DOHH2 (cell line): ENCODE data around the gene DNAAF5.

ENCODE experiments used
- H3F3A ChIP-seq: fragments of 200-600 bp; sonication (generic), shearing (Covaris generic); 2 replicates; pipeline ENCODE4 v1.6.0; 2016; ENCODE audit warnings: antibody characterized with exemption, mild to moderate bottlenecking; ENCODE audit not compliant: control insufficient read depth, insufficient read depth
- H3K27ac ChIP-seq: fragments of 200-600 bp; sonication (generic); 2 replicates; pipeline ENCODE4 v1.5.1; 2014; ENCODE audit warnings: low read depth, mild to moderate bottlenecking, low read length, moderate library complexity
- H3K27me3 ChIP-seq: fragments of 200-600 bp; sonication (generic); 2 replicates; pipeline ENCODE4 v1.6.1; 2014; ENCODE audit warnings: mild to moderate bottlenecking, low read length, mixed read lengths; ENCODE audit not compliant: control insufficient read depth
- H3K36me3 ChIP-seq: fragments of 200-600 bp; sonication (generic); 2 replicates; pipeline ENCODE4 v1.6.1; 2014; ENCODE audit warnings: mild to moderate bottlenecking, low read length, moderate library complexity, mixed read lengths; ENCODE audit not compliant: control insufficient read depth
- H3K4me1 ChIP-seq: fragments of 200-600 bp; sonication (generic); 2 replicates; pipeline ENCODE4 v1.6.1; 2014; ENCODE audit warnings: mild to moderate bottlenecking, low read length, mixed read lengths; ENCODE audit not compliant: control insufficient read depth
- H3K4me2 ChIP-seq: fragments of 200-600 bp; sonication (generic); 2 replicates; pipeline ENCODE4 v1.6.0; 2014; ENCODE audit warnings: mild to moderate bottlenecking, low read length, moderate library complexity
- H3K4me3 ChIP-seq: fragments of 200-600 bp; sonication (generic); 2 replicates; pipeline ENCODE4 v1.5.1; 2014; ENCODE audit warnings: mild to moderate bottlenecking, low read length, mixed read lengths
- H3K79me2 ChIP-seq: fragments of 200-600 bp; sonication (generic); 2 replicates; pipeline ENCODE4 v1.6.1; 2014; ENCODE audit warnings: mild to moderate bottlenecking, low read length, mixed read lengths; ENCODE audit not compliant: control insufficient read depth
- H3K9me2 ChIP-seq: fragments of 200-600 bp; sonication (generic); replicated peaks from 2 replicates; pipeline ENCODE4 v1.6.1; 2014; ENCODE audit warnings: mild to moderate bottlenecking, low read length, mixed read lengths; ENCODE audit not compliant: control insufficient read depth
- H3K9me3 ChIP-seq: fragments of 200-600 bp; sonication (generic); 2 replicates; pipeline ENCODE4 v1.6.1; 2014; ENCODE audit warnings: antibody characterized with exemption, low read length, mixed read lengths; ENCODE audit not compliant: control insufficient read depth, insufficient read depth
- H4K20me1 ChIP-seq: fragments of 200-600 bp; sonication (generic); 2 replicates; pipeline ENCODE4 v1.6.0; 2014; ENCODE audit warnings: low read depth, mild to moderate bottlenecking, antibody characterized with exemption, low read length, moderate library complexity; ENCODE audit not compliant: control insufficient read depth, insufficient read depth
- EZH2phosphoT487 ChIP-seq: fragments of 200-600 bp; sonication (generic); IDR thresholded peaks from 2 replicates; pipeline ENCODE4 v1.6.1; 2017; ENCODE audit warnings: borderline replicate concordance, mild to moderate bottlenecking, antibody characterized with exemption, low read length, moderate library complexity, mixed read lengths
- TF ChIP-seq, protein P1 (sequence below): fragments of 200-600 bp; sonication (generic); IDR thresholded peaks from one replicate; pipeline ENCODE4 v1.5.1; 2014; ENCODE audit warnings: antibody characterized with exemption, mild to moderate bottlenecking, low read depth, low read length; ENCODE audit not compliant: poor library complexity, severe bottlenecking

DNAAF5 gene

DNA sequence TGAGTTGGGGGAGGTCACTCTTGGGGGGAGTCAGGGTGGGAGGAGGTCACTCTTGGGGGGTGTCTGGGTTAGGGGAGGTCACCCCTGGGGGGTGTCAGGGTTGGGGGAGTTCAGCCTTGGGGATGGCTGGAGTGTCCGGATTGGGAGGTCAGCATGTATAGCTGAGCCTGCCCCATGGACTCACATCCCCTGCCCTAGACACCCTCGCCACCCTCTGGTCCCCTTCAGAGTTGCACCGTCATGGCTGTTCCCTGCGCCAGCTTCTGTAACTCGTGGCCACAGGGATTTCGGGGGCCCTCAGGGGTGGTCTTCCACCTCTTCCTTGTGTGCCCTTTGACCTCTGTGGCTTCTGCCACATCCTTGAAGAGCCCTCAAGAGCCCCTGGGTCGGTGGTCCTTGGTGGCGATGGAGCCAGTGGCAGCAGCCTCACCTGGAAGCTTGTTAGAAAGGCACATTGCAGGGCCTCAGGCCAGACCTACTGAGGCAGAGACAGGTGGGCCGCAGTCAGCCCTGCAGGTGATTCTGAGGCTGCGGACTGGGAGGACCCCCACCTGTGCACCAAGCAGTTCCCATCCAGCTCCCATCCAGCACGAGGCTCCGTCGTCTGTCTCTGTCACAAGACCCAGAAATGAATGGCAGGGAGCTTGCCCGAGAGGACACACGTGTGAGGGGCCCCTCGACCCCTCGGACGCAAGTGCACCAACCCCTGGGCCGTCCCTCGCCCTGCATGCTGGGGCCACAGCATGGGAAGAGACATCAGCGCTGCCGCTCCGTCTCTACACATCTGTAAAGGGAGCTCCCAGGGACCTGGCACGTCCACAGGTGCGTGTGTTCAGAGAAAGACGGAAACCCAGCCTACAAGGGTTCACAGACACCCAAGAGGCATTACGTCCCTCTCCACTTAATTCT is 61.1 kb downstream of the DNAAF5 start:
- Histone ChIP-seq H4K20me1 (no peaks in the 10 kb centered on the region; the same call in 1 of the 2 replicates), H3K36me3 (peaks cover 55% of the 10 kb centered on the region), H3F3A (peaks cover 4% of the 10 kb centered on the region), H3K27me3 (no peaks in the 10 kb centered on the region), H3K4me1 (no peaks in the 10 kb centered on the region), H3K4me2 (no peak overlapping the region), H3K9me2 (no peaks in the 10 kb centered on the region), H3K27ac (no peak overlapping the region), H3K79me2 (no peaks in the 10 kb centered on the region), H3K4me3 (no peak overlapping the region), H3K9me3 (no peaks in the 10 kb centered on the region)
- TF ChIP-seq EZH2phosphoT487 = no peak
- TF ChIP-seq, protein P1, sequence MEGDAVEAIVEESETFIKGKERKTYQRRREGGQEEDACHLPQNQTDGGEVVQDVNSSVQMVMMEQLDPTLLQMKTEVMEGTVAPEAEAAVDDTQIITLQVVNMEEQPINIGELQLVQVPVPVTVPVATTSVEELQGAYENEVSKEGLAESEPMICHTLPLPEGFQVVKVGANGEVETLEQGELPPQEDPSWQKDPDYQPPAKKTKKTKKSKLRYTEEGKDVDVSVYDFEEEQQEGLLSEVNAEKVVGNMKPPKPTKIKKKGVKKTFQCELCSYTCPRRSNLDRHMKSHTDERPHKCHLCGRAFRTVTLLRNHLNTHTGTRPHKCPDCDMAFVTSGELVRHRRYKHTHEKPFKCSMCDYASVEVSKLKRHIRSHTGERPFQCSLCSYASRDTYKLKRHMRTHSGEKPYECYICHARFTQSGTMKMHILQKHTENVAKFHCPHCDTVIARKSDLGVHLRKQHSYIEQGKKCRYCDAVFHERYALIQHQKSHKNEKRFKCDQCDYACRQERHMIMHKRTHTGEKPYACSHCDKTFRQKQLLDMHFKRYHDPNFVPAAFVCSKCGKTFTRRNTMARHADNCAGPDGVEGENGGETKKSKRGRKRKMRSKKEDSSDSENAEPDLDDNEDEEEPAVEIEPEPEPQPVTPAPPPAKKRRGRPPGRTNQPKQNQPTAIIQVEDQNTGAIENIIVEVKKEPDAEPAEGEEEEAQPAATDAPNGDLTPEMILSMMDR = no peak

DNA sequence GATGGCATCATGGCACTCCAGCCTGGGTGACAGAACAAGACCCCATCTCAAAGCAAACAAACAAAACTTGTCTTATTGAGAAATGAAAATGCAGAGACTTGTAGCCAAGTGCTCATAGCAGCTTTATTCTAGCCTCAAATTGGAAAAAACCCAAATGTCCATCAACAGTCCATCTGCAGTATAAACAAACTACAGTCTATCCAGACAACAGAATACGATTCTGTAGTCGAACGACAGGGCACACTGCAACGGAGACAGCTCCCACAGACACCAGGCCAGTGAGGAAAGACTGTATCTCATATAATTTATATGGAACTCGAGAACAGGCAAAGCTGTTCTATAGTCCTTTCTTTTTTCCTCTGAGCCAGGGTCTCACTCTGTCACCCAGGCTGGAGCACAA is 65.0 kb downstream of the DNAAF5 start:
- Histone ChIP-seq H3K9me3 (no peaks in the 10 kb centered on the region), H4K20me1 (no peaks in the 10 kb centered on the region), H3K4me3 (no peak overlapping the region), H3K79me2 (no peaks in the 10 kb centered on the region), H3K36me3 (peaks cover 22% of the 10 kb centered on the region; the same call in 1 of the 2 replicates), H3K9me2 (no peaks in the 10 kb centered on the region), H3K27me3 (no peaks in the 10 kb centered on the region), H3F3A (no peaks in the 10 kb centered on the region), H3K4me2 (no peak overlapping the region), H3K27ac (no peak overlapping the region), H3K4me1 (no peaks in the 10 kb centered on the region)
- TF ChIP-seq, protein P1 = no peak
- TF ChIP-seq EZH2phosphoT487 = no peak

DNA sequence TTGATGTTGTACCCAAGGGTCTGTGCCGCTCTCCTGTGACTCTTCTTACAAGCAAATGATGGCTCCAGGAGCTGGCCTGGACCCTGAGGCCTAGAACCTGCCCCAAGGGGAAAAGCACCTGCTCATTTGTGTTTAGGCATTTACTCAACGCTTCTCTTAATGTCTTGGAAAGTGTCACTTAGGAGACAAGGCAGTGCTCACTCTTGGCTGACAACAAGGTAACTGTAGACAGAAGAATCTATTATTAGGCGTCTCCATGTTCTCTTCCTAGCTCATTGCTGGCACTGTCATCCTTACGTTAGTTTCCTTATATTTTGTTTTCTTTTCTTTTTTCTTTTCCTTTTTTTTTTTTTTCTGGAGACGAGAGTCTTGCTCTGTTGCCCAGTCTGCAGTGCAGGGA is 67.7 kb downstream of the DNAAF5 start:
- Histone ChIP-seq H3K27ac (no peak overlapping the region), H3K4me3 (no peak overlapping the region), H3K4me1 (no peaks in the 10 kb centered on the region), H3K27me3 (no peaks in the 10 kb centered on the region), H3K9me3 (no peaks in the 10 kb centered on the region), H3F3A (no peaks in the 10 kb centered on the region), H3K36me3 (peaks cover 5% of the 10 kb centered on the region; the same call in 1 of the 2 replicates), H4K20me1 (no peaks in the 10 kb centered on the region), H3K79me2 (no peaks in the 10 kb centered on the region), H3K4me2 (no peak overlapping the region), H3K9me2 (no peaks in the 10 kb centered on the region)
- TF ChIP-seq, protein P1 = no peak
- TF ChIP-seq EZH2phosphoT487 = no peak
